GM21529 (cell line): Measurements from ENCODE around the gene PDLIM4.

Experiments used
- ATAC-seq: cut with Tn5 transposase; IDR thresholded peaks from one replicate; pipeline ENCODE4 v1.9.1; 2021; ENCODE audit not compliant: unreplicated experiment

Gene PDLIM4

DNA sequence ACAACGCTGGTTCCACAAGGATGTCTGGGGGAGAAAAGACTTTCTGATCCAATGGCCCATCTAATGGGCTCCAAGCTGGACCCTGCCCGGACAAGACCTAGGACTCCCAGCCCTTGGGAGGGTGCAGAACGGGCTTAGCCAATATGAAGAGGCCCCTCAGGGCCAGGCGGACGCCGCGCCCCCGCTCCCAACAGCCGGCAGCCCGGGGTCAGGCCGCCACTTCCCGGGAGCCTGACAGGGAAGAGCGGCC lies 30.3 kb upstream of the PDLIM4 start:
- ATAC-seq, result no peak

GRCh38 chr5:132227485-132228240 lies 29.8 kb upstream of the PDLIM4 start, which contains the start of gene P4HA2:
P4HA2 (minus strand) TSS chr5:132227853; CDS start chr5:132218626, 9,227 bp downstream.
- peak; percentile 94 for ATAC-seq

DNA sequence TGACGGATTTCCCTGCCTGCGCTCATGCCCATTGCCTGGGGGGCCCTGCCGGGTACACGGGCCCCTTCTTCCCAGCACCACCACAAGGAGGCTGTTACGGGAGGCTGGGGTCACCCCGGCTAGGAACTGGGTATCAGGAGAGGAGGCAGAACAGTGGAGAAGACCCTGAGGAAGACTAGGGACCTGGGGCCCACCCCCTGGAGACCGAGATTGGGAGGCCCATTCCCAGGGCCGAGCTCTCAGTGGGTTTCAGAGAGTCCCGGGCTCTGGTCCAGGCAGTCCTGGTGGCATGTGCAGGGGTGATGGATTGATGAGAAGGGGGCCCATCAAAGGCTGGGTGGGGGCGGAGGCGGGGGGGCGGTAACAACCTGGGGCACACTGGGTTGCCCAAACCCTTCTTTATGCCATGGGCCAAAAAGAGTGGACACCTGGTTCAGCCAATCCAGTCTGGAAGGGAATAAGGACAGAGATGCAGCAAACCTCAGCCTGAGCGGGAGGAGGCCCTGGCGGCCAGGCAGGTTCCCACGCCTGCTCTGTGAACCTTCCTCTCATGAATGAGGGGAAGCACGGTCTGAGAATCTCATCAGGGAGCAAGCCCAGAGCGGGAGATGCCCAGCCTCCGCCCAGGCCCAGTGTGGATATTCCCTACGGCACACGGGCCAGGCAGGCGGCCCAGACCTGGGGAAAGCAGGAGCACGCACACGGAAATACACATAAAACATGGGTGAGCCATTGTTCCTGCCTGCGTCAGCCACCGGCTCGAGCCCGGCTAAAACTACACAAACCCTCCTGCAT lies 29.1 kb upstream of the PDLIM4 start:
- ATAC-seq, result no peak

DNA sequence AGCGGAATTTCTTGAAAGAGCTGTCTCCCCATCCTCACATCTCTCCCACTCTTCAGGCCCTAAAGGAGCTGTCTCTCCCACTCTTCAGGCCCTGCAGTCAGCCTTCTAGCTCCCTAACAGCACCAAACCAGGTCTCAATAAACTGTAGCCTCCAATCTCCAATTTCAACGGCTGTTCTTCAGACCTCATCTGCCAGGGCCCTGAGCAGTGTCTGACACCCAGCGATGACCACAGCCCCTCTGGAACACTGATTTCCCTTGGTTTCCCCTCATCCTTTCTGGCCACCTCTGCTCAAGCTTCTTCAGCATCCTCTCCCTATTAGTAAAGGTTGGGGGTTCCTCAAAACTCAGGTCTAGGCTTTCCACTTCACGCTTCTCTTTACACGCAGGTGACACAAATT lies 28.3 kb upstream of the PDLIM4 start:
- ATAC-seq, result no peak

- no peak for ATAC-seq
Measured at GRCh38 chr5:132230871-132231270, 26.6 kb upstream of the PDLIM4 start.

DNA sequence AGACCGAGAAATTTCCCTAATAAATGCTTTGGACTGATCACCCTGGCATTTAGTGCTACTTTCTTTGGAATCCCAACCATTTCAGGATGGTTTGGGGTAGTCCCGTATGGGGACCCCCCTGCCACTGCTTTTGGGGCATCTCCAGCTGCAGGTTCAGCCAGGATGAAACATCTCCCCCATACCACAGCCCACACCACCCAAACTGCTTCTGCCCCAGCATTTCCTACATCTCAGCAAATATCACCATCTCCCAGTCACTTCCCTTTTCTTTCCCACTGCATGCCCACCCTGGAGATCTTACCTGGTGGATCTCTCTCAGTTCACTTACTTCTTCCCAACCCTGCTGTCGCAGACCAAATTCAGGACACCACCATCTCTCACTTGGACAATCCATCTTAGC lies 25.0 kb upstream of the PDLIM4 start:
- no peak for ATAC-seq

DNA sequence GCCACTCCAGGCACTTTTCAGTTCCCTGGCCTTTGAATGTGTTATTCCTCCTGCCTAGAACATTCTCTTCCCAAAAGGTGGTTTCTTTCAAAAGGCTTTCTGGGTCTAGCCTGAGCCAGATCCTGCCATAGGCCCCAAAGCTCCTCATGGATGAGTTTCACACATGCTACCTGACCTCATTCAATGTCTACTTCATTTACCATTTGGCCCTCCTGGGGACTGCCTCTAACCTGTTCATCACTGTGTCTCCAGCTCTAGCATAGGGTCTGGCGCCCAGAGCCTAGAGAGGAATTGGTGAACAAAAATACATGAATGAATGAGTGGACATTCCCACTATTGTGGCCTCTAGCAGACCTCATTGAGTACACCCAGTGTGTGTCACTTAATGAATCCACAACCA lies 24.4 kb upstream of the PDLIM4 start:
- ATAC-seq, result no peak

DNA sequence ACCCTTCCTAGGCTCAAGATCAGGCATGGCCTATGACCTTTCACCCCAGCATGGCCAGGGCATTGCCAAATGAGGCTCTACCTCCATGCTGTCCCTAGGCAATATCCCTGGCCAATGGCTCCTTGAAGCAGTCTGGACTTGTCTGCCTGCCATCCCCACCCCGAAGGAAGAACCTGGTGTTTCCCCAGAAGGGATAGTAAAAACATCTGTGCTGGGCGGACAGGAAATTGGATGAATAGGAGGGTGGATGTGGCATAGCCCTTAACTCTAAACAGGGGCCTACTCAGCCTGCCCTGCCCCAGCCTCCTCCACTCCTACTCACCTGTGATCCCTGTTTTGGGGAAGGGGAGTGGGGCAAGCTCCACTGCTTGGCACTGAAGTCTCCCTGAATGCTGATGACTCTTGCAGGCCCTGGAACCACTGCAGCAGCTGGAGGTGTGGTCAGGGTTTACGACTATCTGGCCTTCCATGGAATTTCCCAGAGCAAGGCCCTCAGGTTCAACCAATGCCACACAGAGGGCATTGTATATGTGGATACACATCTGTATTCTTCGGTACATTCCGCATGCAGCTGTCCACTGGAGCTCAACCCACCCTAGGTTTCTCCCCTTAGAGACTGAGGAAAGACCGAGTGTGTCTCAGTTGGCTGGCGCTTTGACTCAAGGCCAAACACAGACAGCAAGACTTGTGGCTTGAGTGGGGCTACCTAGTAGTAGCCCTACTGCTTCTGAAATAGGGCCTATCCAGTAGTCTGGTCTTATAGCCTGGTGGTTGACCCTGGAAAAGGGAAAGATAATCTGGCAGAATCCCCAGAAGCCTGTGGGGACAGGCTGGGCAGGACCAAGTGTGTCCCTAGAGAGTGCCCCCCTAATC lies 23.4 kb upstream of the PDLIM4 start:
- no peak for ATAC-seq

GRCh38 chr5:132234684-132235062 lies 22.8 kb upstream of the PDLIM4 start:
- ATAC-seq, result no peak

DNA sequence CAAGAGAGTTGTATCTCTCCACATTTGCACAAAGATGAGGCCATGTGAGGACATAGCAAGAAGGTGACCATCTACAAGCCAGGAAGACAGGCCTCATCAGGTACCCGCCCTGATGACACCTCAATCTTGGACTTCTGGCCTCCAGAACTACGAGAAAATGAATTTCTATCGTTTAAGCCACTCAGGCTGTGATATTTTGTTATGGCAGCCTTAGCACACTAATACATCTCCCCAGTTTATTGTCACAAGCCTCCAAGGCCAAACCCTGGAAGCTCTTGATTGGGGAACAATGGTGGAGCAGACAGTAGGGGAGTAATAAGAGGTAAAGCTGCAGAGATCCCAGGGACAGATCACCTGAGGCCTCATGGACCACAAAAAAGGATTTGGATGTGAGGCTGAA lies 22.2 kb upstream of the PDLIM4 start:
- ATAC-seq, result no peak

- ATAC-seq, result no peak
Measured at GRCh38 chr5:132237141-132237540, 20.4 kb upstream of the PDLIM4 start.

GRCh38 chr5:132237670-132238069 lies 19.8 kb upstream of the PDLIM4 start:
- ATAC-seq, result no peak

- ATAC-seq, result peak; percentile 89
Measured at GRCh38 chr5:132238169-132238744, 19.2 kb upstream of the PDLIM4 start.

DNA sequence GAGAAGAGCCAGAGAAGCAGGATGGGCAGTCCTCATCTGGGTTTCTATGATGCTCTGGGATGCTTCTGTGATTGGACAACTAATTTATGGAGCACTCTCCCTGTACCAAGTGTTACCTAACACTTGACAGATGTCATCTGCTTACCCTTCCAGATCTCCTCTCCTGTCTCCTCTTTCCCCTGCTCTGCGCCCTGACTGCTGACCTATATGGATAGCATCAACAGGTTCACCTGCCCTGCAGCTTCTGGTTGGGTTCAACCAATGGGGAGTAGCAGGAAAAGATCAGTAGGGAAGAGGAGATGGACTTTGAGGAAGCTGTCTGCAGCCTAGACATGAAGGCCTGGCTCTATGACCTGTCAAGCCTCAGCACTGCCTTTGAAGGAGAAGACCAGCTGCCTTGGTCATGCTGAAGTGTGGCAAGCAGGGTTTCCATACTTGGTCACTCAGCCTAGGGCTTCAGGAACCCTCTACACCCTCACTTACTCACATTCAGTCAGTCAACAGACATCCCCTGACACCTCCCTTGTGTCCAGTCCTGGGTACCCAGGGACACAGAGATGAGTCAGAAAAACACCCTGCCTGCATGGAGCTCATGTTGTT lies 18.5 kb upstream of the PDLIM4 start:
- ATAC-seq, result no peak

DNA sequence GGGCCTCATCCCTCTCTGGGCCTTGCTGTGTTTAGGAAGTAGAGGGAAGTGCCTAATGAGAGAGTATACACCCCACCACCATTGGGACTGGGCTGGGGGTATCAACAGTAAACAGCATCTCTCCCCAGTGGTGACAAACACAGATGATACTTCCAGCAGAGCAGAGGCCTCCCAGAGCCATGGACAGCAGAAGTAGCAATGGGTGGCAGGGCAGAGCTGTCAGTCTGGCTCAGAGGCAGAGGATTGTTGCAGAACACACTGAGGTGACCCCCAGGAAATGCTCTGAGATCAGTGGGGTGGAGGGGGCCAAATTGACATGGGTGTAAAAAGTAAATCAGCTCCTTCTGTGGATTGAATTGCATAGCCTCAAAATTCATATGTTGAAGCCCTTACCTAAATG lies 17.7 kb upstream of the PDLIM4 start:
- ATAC-seq, result no peak

DNA sequence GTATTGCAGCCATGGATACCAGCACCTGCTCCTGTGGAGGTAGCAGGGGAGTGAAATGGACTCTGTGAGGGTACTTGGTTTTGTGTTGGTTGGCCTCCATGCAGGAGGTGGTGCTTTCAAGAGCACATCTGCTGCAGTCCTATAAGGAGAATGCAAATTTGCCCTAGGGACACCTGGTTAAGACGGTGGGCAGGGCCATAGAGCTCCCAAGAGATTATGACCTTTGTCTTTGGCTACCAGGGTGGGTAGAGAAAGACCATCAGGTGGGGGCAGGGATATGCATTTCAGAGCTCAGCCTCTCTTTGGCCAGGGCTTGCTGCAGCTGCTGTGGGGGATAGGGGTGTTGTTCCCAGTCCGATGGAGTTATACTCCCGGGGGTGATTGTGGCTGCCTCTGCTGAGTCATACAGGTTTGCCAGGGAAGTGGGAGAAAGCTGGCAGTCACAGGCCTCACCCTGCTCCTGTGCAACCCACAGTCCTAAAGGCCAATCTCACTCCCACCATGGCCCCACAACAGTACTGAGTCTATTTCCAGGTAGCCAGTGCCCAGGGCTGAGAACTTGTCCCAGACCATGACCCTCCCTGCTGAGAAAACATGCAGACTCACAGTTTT lies 14.0 kb upstream of the PDLIM4 start:
- ATAC-seq, result no peak

- no peak for ATAC-seq
Measured at GRCh38 chr5:132245593-132245992, 11.9 kb upstream of the PDLIM4 start.

DNA sequence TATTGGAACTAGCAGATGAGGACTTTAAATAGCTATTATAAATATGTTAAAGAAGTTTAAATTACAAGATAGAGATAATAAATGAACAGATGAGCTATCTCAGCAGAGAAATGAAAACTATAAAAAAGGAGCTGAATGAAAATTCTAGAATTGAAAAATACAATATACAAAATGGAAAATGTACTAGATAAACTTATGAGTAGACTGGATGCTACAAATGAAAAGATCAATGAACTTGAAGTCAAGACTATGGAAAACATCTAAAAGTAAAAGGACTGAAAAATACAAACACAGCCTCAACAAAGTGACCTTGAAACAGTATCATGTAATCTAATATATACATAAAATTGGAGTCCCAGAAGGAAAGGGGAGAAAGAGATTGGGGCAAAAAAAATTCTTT lies 10.7 kb upstream of the PDLIM4 start:
- no peak for ATAC-seq

DNA sequence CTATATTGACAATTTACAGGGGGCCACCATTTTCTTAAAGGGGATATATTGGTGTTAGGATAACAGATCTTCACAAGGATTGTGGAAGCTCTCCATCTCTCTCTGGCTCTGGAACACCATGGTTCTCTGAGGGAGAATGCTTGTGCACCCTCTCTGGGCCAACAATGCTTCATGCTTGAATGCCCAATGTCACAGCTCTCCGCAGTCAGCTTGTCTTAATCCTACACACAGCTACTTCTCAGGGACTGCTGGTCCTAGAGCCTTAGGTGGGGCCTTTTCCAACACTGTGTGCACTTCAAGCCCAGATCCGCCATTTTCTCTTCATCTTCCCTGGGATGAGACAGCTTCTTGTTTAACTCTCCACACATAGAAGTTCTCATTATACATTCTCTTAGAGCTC lies 6.9 kb upstream of the PDLIM4 start:
- ATAC-seq, result no peak

- ATAC-seq, result no peak
Measured at GRCh38 chr5:132251220-132251725, 6.2 kb upstream of the PDLIM4 start.
